GM18508 (cell line): Measurements from ENCODE around the gene SLC6A8.

Experiments
- ATAC-seq: cut with Tn5 transposase; IDR thresholded peaks from one replicate; pipeline ENCODE4 v1.9.1; 2021; ENCODE audit warnings: moderate number of reproducible peaks; ENCODE audit not compliant: insufficient read depth, unreplicated experiment

SLC6A8 gene

DNA sequence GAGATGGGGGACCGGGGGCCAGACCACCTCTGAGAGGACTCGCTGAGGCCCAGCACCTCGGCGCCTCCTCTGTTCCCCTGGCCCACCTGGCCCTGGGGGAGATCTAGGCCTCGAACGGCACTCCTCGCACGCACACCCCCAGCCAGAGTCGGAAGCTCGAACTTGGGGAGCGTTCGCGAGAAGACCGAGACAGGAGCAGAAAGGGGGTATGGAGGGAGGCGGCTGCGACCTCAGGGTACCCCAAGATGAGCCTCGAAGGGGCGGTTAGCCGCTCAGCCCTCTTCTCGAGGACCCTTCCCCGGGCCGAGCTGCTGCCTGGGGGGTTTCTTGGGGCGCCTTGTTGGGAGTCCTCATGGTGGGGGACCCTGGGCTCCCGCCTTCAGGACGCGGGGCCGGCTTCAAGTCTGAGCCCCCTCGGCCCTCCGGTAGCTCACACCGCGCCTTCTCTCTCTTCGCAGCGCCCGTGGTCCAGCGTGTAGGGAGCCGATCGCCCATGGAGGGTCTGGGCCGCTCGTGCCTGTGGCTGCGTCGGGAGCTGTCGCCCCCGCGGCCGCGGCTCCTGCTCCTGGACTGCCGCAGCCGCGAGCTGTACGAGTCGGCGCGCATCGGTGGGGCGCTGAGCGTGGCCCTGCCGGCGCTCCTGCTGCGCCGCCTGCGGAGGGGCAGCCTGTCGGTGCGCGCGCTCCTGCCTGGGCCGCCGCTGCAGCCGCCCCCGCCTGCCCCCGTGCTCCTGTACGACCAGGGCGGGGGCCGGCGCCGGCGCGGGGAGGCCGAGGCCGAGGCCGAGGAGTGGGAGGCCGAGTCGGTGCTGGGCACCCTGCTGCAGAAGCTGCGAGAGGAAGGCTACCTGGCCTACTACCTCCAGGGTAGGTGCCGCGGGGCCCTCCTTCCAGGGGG is 40.0 kb upstream of the SLC6A8 start:
- ATAC-seq = no peak

DNA sequence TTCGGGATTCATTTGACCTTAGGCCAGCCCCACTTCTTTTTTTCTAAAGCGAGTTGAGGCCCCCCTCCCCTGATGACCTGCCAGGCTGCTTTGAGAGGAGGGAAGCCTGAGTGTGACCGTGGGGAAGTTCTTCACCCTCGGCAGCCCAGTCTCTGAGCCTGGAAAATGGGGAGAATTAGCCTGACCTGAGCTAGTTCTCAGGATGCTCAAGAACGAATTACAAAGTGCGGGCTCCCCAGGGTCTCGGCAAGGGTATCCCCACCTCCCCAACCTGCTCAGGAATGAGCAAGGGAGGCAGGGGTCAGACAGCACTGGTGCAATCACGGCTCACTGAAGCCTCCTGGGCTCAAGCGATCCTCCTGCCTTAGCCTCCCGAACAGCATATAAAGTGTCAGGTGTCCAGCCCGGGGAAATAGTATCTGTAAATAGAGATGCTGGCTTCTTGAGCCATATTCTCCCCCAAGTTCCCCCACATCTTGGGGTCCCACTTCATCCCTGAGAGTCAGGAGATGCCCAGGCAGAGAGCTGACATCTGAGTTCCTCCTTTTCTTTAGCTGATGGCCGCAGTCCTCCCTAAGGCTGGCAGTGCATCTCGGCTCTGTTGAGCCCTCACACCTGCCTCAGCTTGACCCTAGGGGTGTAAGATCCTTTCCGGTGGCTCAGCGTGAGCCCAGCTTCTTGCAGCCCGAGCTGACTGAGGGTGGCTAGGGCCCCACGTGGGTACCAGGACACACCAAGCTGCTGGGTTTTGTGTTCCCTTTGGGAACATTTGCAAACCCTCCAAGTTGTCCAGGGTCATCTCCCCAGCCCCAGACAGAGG is 39.2 kb upstream of the SLC6A8 start:
- ATAC-seq = no peak

DNA sequence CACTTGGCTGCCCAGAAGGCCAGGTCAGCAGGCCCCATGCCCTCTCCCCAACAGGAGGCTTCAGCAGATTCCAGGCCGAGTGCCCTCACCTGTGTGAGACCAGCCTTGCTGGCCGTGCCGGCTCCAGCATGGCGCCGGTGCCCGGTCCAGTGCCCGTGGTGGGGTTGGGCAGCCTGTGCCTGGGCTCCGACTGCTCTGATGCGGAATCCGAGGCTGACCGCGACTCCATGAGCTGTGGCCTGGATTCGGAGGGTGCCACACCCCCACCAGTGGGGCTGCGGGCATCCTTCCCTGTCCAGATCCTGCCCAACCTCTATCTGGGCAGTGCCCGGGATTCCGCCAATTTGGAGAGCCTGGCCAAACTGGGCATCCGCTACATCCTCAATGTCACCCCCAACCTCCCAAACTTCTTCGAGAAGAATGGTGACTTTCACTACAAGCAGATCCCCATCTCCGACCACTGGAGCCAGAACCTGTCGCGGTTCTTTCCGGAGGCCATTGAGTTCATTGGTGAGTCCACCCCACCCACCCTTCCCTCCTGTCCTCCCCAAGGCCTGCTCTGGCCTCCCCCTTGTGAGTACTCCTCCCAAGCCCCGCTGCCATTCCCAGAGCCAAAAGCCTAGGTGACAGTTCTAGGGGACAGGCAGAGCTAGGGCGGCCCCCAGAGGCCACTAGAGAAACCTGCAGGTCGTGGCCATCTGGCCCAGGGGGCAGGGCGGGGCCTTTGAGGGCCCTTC is 38.4 kb upstream of the SLC6A8 start:
- no peak for ATAC-seq

DNA sequence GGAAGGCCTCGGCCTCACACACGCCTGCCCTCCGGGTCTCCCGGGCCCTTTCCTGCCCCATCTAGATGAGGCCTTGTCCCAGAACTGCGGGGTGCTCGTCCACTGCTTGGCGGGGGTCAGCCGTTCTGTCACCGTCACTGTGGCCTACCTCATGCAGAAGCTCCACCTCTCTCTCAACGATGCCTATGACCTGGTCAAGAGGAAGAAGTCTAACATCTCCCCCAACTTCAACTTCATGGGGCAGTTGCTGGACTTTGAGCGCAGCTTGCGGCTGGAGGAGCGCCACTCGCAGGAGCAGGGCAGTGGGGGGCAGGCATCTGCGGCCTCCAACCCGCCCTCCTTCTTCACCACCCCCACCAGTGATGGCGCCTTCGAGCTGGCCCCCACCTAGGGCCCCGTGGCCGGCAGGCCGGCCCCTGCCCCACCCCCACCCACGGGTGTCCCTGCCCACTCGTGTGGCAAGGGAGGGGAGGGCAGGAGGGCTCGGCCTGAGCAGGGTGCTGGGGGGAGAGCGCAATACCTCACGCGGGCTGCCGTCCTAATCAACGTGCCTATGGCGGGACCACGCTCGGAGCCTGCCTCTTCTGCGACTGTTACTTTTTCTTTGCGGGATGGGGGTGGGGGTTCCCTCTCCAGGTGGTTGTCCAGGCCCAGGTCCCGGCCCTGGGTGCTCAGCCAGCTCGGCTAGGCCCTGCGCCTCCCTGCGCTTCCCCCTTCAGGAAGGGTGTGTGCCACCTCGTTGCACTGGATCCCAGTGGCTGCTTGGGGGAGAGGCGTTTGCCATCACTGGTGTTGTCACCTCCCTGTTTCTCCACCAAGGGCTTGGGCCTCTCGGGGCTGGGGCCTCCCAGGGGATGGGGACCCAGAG is 37.6 kb upstream of the SLC6A8 start:
- no peak for ATAC-seq

DNA sequence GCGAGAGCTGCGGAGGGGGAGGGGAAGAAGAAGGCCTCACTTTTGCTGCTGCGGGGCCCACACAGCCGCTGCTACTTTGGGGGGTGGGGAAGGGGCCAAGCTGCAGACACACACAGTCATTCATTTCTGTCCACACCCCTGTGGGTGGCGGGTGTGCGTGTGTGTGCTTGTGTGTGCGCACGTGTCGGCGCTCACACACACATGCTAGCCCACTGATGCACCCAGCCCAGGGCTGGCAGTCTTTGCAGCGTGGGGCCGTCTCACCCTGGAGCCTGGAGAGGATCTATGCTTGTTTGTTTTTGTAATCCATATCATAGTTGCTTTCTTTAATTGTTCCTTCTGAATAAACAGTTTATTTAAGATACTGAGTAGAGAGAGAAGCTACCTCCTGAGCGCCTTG is 36.8 kb upstream of the SLC6A8 start:
- ATAC-seq = no peak

DNA sequence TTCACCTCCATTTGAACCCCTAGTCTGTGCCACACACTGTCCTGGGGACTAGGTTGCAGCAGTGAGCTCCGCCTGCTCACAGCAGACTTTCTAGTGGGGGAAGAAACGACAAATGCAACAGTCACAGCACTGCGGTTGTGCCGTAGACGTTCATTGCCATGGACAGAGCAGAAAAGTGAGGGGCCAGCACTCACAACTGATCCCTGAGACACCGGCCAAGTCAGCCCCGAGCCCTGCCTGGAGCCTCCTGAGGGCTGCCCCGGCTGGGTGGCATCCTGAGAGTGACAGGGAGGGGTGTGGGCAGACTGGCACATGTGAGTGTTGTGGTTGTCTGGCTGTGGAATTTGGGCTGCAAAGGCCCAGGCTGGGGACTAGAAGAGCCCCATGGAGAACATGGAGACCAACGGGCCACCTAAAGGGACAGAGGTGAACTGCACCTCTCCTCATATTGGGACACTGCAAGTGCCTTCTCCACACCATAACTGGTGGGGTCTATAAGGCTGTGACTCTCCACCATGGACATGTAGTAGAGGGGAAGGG is 36.1 kb upstream of the SLC6A8 start:
- ATAC-seq = no peak

DNA sequence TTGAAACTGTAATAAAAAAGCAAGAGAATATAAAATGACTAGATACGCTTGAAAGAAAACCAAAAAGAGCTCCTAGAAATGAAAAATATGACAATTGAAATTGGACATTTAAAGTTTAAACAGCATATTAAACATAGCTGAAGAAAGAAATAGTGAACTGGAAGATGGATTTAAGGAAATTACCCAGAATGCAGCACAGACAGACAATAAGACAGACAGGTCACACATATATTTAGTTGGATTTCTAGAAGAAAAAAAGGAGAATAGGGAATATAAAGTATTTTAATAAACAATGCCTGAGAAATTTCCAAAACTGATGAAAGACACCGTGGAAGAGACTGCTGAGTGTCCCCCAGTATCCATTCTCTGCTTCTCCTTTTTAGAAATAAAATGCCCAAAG is 34.2 kb upstream of the SLC6A8 start:
- ATAC-seq = no peak

DNA sequence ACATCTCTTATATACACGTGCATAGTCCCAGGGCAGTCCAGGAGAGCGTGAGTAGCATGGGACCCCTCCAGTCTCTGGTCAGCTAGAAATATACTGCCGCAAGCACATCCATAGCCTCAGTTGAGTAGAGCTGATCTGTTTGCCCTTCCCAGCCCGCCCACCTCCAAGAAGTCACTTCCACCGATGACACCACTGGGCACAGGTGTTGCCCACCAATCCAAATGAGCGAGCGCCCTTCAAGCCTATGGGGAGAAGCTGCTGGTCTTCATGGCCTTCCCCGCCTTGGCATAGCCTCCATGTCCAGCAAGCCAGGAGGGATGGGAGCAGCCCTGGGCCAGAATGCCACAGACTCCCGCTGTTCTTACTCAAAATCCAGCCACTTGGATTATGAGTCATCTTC is 30.6 kb upstream of the SLC6A8 start:
- no peak for ATAC-seq

DNA sequence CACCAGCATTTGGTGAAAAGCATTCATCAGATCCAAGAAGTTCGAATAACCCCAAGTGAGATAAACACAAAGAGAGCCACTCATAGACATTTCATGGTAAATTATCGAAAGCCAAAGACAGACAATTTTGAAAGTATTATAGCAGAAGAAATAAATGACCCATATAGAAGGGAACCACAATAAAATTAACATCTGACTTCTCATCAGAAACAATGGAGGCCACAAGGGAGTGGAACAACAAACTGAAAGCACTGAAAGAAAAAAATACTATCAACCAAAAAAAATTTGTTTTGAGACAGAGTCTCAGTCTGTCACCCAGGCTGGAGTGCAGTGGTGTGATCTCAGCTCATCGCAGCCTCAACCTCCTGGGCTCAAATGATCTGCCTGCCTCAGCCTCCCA is 28.5 kb upstream of the SLC6A8 start:
- no peak for ATAC-seq

DNA sequence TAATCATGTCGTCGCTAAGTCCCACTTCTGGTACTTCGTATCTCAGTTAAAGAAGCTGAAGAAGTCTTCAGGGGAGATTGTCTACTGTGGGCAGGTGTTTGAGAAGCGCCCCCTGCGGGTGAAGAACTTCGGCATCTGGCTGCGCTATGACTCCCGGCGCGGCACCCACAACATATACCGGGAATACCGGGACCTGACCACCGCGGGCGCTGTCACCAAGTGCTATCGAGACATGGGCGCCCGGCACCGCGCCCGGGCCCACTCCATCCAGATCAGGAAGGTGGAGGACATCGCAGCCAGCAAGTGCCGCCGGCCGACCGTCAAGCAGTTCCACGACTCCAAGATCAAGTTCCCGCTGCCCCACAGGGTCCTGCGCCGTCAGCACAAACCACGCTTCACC is 25.5 kb upstream of the SLC6A8 start:
- no peak for ATAC-seq

DNA sequence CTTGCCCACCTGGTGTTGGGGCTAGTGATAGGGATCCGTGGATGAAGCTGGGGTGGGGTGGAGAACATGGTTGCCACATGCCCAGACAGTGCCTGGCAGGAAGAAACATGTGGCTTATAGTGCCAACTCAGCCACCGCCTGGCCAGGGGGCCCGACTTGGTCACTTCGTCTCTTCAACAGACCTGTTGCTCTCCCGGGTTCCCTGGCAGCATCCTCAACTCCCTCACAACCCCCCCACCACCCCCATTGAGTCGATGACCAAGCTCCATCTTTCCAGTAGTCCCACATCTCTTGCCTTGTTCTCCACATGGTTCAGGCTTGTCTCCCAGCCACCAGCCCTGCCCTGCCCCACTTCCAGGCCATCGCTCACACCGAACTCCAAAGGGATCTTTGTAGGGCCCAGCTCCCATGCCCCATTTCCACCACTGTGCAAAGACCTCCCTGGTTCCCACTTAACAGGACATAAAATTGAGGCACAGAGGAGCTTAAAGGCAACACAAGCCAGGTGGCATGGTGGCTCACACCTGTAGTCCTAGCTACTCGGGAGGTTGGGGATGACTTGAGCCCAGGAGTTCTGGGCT is 21.9 kb upstream of the SLC6A8 start:
- no peak for ATAC-seq

DNA sequence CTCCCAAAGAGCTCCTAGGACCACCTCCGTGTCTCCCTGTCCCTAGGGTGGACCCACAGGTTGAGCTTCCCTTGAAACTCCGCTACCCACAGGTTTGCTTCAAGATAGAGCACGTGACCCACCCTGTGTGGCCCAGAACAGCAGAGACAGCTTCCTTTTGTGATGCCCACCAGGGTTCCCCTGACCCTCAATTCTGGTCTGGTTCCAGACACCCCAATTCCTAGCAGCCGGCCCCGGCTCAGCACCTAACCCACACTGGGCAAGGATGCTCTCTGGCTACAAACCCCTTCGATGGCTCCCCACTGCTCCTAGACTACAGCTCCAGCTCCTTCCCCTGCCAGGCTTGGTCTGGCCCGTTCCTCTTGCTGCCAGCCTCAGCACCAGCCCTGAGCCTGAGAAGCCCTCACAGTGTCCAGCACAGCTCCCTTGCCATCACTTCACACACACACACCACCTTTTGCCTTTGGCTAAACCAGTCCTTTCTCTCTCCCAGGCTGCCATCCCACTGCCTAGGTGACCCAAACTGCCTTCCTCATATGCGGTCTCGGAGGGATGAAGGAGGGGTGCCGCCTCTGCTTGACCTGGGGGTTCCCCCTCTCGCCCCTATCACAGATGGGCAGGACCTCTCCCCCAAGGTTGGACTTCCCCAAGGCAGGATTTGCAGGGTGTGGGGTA is 20.3 kb upstream of the SLC6A8 start:
- ATAC-seq = no peak

DNA sequence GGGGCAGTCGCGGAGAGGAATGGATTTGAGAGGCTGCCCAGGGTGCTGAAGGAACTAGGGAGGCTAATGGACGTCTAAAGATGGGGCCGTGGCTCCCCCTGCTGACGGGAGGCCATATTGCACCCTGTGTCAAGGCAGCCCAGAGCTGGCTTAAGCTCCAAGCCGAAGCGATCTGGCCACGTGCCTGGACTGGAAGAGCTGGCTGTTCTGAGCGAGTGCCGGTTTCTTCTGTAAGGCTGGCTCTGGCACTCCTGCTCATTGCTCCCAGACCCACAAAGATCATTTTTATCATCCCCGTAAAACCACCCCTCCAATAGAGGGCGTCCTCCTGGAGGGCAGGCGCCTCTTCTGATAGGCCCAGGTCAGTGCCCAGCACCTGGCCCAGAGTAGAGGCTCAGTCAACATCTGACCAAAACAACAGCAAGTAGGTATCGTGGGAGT is 19.8 kb upstream of the SLC6A8 start:
- no peak for ATAC-seq

DNA sequence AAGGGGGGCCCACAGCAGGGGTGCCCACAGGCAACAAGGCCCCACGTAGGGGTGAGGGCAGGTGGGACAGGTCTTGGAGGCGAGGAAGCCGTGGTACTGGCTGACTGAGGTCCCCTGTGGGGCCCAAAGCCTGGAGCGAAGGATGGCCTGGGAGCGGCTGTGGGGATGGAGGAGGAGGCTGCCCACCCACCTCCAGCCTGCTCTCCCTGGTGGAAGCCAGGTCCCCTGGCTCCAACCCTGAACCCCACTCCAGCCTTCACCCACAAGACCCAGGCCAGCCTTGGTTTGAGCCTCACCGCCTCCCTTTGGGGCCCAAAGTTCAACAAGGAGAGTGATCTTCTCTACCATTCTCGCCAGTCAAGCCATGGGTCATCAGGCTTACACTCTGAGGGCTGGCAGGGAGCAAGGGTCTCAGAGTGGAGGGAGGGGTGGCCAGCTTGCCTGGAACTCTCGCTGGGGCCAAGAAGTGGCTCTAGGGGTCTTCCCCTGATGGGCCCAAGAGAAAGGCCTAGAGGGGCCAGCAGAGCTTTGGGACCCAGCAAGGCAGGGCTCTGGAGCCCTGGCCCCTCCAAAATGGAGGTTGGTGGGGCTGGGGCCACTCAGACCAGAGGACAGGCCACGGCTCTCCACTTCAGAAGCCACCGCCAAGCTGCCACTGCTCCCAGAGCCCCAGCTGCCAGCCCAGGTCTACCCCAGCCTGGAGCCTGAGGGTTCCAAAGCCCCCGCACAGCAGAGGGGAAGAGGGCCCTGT is 19.1 kb upstream of the SLC6A8 start:
- no peak for ATAC-seq

DNA sequence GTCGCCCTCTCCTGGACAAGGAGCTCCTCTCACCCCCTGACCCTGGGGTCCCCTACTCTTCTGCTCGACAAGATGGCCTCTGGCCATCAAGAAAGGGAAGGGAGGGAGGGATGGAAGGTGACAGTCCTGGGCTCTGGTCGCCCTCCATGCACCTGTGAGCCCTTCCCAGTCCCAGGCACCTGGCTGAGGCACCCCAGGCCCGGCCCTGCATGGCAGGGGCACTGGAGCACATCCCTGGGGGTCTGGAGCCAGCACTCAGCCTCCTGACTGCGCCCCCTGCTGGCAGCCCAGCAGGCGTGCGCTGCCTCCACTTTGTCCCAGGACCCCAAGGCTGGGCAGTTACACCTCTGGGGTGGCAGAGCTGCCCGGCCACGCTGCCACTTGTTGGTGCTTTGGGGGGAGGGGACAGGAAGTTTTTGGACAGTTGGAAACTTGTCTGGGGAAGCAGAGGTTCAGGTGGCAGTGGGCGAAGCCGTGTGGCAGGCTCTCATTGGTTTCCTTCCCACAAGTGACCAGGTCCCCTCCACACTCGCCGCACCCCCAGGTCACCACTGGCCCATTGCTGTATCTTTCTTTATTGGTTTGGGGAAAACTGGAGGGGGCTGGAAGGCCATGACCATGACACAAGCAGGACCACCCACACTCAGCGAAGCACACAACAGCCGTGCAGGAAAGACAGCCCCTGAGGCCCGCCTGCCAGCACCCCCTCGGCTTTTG is 18.4 kb upstream of the SLC6A8 start:
- ATAC-seq = no peak

DNA sequence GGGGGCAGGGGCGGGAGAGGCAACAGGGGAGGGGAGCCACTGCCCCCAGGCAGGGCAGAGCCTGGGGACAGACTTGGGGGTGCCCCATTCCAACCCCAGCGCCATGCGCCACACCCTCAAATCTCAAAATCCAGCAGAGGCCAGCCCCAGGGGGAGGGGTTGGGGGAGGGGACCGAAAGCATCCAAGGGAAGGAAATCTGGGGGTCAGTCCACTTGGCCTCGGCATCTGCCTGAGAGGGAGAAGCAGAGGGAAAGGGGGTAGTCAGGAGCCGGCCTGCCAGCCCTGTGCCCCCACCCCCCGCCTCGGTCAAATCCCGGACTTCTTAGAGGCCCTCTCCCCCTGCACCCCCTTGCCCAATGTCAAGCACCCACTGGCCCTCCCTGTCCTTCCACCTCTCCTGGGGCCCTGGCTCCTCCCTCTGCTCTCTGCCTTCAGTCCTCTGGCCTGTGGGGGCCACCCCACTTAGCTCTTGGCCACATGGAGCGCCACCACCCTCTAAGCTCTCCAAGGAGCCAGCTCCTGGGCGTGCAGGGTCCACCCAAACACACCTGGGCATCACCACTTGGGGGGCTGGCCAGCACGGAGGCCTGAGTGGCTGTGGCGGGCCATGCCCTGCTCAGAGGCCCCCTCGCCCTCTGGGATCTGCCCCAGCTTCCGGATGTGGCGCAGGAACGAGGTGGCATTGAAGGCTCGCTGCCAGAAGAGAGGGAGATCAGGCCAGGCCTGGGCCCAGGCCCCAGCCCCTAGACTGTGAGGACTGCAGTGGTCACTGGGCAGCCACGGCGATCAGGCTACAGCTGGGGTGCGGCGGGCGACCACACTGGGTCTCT is 17.6 kb upstream of the SLC6A8 start:
- ATAC-seq = no peak
